Measurements from ENCODE around the gene NGEF.
"Not testable (repeated sequence)": the region's sequence is repeated elsewhere in the genome, so short reads cannot be mapped to it uniquely, and the experiment has no call there.

NGEF gene

DNA sequence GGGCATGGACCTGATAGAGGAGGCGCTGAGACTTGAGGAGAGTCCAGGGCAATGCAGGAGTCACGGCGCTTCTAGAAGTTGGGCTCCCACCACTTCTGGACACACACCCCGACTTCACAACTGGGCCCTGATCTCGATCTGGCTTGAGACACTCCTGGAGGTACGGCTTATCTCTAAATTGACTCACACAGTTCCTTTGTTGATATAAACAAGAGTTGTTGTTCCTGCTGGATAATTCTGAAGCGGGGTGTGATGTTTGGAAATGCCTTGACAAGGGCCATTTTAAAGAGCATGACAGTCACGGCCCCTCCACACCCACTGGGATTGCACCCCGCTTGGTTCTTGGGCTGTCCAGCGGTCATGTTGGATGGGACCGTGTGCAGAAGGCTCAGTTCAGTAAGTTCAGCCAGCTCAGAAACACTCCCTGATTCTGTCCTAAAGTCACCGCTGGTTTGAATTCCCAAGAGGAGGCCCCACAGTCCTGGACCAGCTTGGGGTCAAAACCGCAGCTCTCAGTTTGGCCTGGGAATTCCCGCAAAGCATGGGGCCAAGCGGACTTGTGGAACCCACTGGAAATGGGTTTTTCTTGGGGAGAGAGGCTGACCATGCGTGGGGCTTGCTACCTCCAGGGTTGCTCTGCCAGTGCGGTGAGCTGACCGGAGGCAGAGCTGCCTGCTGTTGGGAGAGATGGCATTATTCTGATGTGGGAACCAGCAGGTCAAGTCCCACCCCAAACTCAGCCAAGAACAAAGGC, 10.1 kb upstream of the NGEF start:
- no peak for DNase-seq (ENCODE audit: low spot score)

DNA sequence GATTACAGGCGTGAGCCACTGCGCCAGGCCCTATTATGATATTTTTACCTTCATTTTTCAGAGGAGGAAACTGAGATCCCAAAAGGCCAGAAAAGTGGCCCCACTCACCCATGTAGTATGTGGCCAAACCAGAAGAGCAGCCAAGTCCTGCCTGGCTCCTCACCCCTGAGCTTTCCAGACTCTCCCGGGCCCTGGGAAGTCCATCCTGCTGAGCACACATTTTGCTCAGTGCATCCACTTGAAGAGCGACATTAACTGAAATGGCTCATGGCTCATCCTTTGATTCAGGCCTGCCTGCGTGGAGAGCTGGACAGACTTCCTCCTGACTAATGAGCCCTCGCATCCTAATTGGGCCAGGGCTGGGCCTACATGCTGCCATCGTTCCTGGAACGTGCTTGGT, 9.5 kb upstream of the NGEF start:
- DNase-seq (ENCODE audit: low spot score) = no peak

DNA sequence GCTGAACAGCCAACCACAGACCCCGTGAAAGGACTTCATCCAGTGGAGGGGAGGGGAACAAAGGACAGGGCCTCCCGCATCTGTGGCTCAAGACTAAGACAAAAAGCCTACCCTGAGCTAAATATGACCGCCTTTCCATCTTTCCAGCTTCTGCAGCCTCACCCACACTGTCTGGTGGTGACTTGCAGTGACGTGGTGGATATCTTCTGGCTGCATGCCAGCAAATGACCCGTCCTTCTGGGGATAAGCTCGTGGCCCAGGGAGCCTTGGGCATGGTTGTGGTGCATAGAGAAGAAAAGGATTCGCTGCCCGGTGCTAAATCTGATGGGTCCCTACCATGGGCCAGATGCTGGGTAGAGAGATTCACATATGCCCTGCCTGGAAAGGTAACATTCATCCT, 8.7 kb upstream of the NGEF start:
- DNase-seq (ENCODE audit: low spot score) = no peak

DNA sequence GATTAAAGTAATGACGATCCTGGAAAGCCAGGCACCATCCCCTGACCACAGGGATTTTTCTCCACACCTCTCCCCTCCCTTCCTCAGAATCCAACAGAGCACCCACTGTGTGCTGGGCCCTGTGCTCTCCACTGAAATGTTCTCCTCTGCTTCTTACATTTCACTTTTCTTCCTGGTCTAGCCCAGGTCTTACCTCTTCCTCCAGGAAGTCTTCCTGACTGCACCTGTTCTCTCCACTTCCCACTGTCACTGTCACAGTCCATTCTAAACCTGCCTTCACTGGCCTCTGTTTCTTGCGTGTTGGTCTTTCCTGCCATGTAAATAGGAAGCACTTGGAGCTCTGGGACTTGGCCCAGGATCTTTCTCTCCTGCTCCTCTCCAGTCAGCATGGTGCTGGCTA, 7.4 kb upstream of the NGEF start:
- no peak for DNase-seq (ENCODE audit: low spot score)

DNA sequence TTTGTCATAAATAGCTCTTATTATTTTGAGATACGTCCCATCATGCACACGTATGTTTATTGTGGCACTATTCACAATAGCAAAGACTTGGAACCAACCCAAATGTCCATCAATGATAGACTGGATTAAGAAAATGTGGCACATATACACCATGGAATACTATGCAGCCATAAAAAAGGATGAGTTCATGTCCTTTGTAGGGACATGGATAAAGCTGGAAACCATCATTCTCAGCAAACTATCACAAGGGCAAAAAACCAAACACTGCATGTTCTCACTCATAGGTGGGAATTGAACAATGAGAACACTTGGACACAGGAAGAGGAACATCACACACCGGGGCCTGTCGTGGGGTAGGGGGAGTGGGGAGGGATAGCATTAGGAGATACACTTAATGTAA, 6.6 kb upstream of the NGEF start:
- DNase-seq (ENCODE audit: low spot score) = not testable (repeated sequence)

GRCh38 chr2:233017947-233018346, 4.9 kb upstream of the NGEF start:
- DNase-seq (ENCODE audit: low spot score) = no peak

GRCh38 chr2:233015019-233015645, 2.1 kb upstream of the NGEF start:
- DNase-seq (ENCODE audit: low spot score) = no peak

DNA sequence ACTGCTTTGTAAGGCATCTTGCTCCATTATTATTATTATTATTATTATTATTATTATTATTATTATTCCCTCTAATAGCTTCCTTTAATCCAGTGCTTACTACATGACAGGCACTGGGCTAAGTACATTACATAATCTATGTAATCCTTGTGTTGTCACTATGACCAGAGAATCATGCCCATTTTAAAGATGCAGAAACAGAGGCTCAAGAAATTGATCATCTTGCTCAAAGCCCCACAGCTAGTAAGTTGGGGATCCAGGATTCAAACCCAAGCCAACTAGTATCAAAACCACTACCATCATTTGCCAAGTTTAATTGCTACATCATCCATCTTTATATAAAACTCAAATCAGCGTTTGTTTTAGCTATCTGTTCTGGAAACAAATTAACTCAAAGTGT, 594 bp upstream of the NGEF start:
- DNase-seq (ENCODE audit: low spot score) = no peak

DNA sequence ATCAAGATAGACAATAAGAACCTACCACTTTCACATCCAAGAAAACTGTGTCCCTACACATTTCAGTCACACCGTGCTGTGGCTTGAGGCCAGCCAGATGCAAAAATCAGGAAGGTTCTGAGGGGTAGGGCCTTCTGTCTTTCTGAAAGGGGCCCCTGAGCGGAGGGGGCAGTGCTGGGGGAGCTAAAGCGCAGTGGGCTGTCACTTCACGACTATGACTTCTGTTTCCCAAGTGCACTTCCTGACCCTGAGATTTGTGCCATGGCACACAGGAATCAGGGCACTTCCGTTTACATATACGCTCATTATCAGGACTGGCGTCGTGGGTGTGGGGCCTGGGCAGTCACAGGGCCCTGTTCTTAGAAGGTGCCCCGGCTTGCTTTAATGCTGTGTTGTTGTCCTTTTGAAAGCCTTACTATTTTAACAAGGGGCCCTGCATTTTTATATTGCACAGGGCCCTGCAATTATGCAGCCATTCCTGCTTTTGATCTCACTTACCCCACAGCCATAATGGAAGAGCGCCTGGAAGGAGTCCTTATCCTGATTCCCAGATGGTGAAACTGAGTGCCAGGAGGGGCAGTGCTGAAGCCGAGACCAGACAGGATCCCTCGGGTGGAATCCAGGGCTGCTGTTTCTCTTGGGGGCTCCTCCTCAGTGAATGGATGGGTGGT, 620 bp downstream of the NGEF start:
- no peak for DNase-seq (ENCODE audit: low spot score)

DNA sequence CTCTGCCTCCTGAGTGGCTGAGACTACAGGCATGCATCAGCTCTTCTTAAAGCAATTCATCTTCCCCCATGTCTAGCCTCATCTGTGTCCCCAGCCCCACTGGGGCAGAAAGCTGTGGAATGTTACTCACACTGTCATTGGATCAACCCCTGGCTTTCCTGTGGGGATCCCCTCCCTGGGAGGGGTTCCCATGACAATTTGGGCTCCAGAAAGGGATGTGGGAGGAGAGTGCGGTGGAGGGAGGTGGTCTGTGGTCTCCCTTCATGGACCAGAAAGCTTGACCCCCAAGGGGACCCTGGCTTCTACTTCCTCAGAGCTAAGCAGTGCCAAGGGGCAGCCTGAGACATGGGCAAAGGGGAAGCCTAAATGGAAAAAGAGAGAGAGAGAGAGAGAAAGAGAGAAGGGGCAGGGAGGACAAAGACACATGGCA, 1.3 kb downstream of the NGEF start:
- no peak for DNase-seq (ENCODE audit: low spot score)

DNA sequence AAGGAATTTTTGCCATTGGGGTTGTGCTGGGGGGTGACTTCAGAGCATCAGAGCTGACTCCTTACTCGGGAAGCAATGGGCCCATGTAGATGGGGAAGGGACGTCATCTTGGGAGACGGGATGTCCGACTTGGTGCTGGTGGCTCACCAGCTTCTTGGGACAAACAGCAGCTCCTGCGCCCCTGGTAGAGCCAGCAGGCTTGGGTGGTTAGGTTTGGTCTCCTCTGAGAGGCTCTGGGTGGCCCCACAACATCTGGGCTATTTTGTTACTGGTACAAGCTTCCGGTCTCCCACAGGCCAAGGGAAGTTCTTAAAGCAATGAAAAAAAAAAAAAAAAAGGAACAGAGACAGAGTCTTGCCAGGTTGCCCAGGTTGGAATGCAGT, 1.8 kb downstream of the NGEF start:
- no peak for DNase-seq (ENCODE audit: low spot score)

- no peak for DNase-seq (ENCODE audit: low spot score)
Observed at GRCh38 chr2:233010569-233011267, 2.3 kb downstream of the NGEF start.

GRCh38 chr2:233009661-233010060, 3.4 kb downstream of the NGEF start:
- no peak for DNase-seq (ENCODE audit: low spot score)

DNA sequence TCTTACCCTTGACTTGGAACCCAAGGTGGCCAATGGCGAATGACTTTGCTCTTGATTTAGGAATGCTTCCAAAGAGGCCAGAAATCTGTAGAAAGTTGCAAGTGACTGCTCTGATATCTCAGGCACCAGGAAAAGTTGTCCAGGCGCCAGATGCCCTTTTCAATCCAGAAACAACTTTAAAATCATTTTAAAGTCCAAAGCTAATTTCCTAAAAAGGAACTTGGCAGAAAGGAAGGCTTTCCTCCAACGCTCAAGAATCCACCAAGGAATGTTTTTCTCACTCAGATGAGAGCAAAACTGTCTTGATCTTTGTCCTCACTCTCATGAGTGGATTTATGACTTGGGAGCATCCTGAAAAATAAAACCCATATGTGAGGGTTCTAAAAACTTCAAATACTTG, 5.3 kb downstream of the NGEF start:
- no peak for DNase-seq (ENCODE audit: low spot score)

GRCh38 chr2:233007270-233007669, 5.8 kb downstream of the NGEF start:
- DNase-seq (ENCODE audit: low spot score) = no peak

- DNase-seq (ENCODE audit: low spot score) = no peak
Observed at GRCh38 chr2:233006648-233007047, 6.4 kb downstream of the NGEF start.

- DNase-seq (ENCODE audit: low spot score) = no peak
Observed at GRCh38 chr2:233005096-233005495, 8.0 kb downstream of the NGEF start.

DNA sequence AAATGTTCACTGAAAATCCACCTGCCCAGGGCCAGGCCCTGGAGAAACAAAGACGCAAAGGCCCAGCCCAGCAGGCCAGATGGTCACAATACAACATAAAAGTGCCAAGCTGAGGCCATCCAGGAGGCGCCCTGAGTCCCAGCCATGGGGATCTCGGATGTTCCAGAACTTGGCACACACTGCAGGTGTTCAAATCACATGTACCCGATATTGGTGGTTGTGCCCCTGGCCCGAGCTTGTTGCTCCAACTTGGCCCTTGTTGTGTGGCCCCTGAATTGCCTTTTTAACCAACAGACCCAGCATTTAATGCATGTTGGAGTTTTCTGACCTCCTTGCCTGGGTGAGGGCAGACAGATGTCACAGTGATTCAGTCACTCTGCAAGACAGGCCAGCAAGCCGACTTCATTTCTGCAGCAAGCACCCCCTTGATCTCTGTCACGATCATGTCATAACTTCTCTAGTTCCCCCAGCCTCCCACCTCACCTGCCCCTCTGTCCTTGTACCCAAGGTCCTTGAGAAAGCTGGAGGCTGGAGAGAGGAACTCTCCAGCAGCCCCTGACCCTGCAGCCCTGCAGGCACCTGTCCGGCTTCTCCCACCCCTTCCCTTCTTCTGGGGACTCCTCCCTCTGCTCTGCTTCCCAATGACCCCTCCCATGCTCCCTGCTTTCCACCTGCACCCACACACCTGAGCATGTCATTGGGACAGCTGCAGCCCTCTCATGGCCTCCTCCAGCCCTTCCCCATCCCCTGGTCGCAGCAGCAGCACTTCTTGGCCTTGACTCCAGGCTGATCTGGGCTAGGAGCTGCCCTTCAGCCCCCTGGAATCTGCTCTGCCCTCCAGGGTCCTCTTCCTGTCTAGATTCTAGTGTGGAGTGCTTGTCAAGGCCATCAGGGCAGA, 9.1 kb downstream of the NGEF start:
- no peak for DNase-seq (ENCODE audit: low spot score)

DNA sequence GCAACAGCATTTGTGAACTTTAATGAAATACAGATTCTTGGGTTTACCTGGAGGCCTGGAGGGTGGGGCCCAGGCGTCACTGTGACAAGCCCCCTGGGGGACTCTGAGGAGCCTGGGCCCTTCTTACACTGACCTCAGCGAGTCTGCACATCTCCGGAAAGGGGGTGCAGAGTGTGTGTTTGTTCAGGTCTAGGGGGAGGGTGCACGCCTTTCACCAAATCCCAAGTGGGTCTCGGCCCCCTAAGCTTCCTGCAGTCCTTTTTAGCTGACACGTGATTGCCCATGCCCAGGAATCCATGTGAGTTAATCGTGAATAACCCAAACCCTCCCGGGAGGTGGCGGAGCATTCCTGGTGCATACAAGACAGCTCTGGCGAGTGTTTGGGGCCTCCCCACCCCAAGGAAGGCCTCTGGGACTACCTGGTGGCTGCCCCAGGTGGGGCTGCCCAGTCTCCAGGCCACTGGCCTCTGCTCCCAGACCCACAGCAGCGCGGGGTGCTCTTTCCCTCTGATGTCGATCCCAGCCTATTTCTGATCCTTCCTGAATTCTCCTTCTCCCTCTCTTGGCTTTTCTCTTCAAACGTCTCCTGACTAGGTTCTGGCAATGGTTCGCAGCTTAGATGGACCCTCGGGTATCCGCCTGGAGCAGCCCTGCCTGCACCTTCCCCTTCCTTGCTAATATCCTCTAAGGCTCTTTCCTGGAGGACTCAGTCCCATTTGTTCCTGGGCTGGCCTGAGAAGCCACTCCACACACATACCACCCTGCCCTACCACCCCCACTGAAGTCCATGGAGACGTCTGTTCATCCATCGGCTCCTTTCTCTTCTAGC, 10.0 kb downstream of the NGEF start:
- no peak for DNase-seq (ENCODE audit: low spot score)

DNA sequence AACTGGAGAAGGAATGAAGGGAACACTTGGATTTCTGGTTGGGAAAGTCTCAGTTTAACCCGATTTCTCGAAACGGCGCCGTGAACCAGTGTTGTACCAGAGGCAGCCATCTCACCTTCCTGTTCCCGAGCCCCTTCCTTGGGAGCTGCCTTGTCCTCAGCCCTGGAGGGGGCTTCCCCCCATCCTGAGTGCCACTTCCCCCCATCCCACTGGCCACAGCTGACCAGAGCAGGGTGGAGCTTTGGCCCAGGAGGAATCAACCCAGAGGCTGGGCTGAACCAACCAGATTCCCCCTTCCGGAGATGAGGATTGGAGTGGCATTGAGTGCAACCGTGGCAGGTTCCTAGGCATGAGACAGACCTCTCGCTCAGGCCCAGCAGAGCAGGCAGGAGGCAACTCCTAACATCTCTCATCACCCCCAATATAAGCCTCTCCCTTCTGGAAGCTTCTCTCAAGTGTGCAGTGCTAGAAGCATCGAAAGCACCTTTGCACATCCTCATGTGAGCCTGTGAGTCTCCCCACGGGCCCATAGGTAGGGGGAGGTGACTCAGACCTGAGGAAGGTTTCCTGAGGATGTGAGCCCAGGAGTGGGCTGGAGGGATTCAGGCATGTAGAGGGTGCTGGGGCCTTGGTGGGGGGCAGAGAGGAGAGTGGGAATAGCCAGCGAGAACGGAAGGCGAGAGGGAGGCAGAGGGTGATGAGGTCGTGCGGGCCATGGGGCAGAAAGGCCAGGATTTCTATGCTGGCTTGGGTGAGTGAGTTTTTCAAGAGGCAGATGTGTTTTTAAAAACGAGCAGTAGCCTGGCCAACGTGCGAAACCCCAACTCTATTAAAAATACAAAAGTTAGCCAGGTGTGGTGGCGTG, 11.9 kb downstream of the NGEF start:
- DNase-seq (ENCODE audit: low spot score) = no peak
